HG03432 (cell line): ENCODE results near the gene MTX2.

Experiments used
- ATAC-seq: cut with Tn5 transposase; IDR thresholded peaks from one replicate; pipeline ENCODE4 v1.9.1; 2021; ENCODE audit warnings: mild to moderate bottlenecking, moderate library complexity; ENCODE audit not compliant: unreplicated experiment

The MTX2 gene

GRCh38 chr2:176269319-176270099, at the start of gene MTX2:
Gene MTX2 (plus strand): TSS chr2:176269442. CDS start chr2:176269630, 188 bp downstream.
- ATAC-seq, result peak; percentile 98

GRCh38 chr2:176227874-176228273, 41.4 kb upstream of the MTX2 start:
- ATAC-seq, result no peak

- no peak for ATAC-seq
Observed at GRCh38 chr2:176234156-176234555, 35.1 kb upstream of the MTX2 start.

- no peak for ATAC-seq
Observed at GRCh38 chr2:176234940-176235339, 34.3 kb upstream of the MTX2 start.

- ATAC-seq, result no peak
Observed at GRCh38 chr2:176237456-176237855, 31.8 kb upstream of the MTX2 start.

- ATAC-seq, result no peak
Observed at GRCh38 chr2:176239031-176239430, 30.2 kb upstream of the MTX2 start.

- ATAC-seq, result no peak
Observed at GRCh38 chr2:176240301-176240700, 28.9 kb upstream of the MTX2 start.

GRCh38 chr2:176242276-176242675, 27.0 kb upstream of the MTX2 start:
- no peak for ATAC-seq

GRCh38 chr2:176246331-176246730, 22.9 kb upstream of the MTX2 start:
- ATAC-seq, result no peak

GRCh38 chr2:176247859-176248258, 21.4 kb upstream of the MTX2 start:
- no peak for ATAC-seq

- ATAC-seq, result no peak
Observed at GRCh38 chr2:176251928-176252327, 17.3 kb upstream of the MTX2 start.

- ATAC-seq, result no peak
Observed at GRCh38 chr2:176260689-176261088, 8.6 kb upstream of the MTX2 start.

GRCh38 chr2:176261136-176261535, 8.1 kb upstream of the MTX2 start:
- no peak for ATAC-seq

- no peak for ATAC-seq
Observed at GRCh38 chr2:176268976-176269318, 295 bp upstream of the MTX2 start.

GRCh38 chr2:176270100-176270750, 983 bp downstream of the MTX2 start:
- ATAC-seq, result no peak

- no peak for ATAC-seq
Observed at GRCh38 chr2:176272870-176273459, 3.7 kb downstream of the MTX2 start.

- no peak for ATAC-seq
Observed at GRCh38 chr2:176278927-176279326, 9.7 kb downstream of the MTX2 start.

GRCh38 chr2:176280156-176280555, 10.9 kb downstream of the MTX2 start:
- no peak for ATAC-seq

- ATAC-seq, result no peak
Observed at GRCh38 chr2:176280867-176281658, 11.8 kb downstream of the MTX2 start.

- ATAC-seq, result no peak
Observed at GRCh38 chr2:176283291-176284068, 14.2 kb downstream of the MTX2 start.
